T-helper 17 cell (primary cell): ENCODE data around the gene GGA2. TPM values are rescaled to one million over a fixed set of nuclear protein-coding genes. Genes with fewer than 3 reads are reported as not detected.
"Not testable (repeated sequence)": the region's sequence is repeated elsewhere in the genome, so short reads cannot be mapped to it uniquely, and the experiment has no call there.

Source experiments
- ATAC-seq: fragments of 150-1000 bp; cut with Tn5 transposase; 2 replicates; pipeline ENCODE4 v1.10.0; 2021; ENCODE audit warnings: mild to moderate bottlenecking, moderate library complexity
- DNase-seq, 3 donors: peaks; one replicate each; pipeline versions ENCODE4 v3.0.0 to v3.0.0-alpha.2; 2020 to 2021
- H3K9me3 ChIP-seq: one replicate; pipeline ENCODE4 v1.7.0; 2013; ENCODE audit warnings: low read length, mild to moderate bottlenecking; ENCODE audit not compliant: control insufficient read depth, poor library complexity, severe bottlenecking
- H3K27ac Mint-ChIP-seq: one replicate; pipeline ENCODE4 v1.8.0; 2022; ENCODE audit warnings: mild to moderate bottlenecking, moderate library complexity, mixed read lengths
- H3K27me3 Mint-ChIP-seq: one replicate; pipeline ENCODE4 v1.8.0; 2022; ENCODE audit warnings: mixed read lengths
- H3K36me3 Mint-ChIP-seq: one replicate; pipeline ENCODE4 v1.8.0; 2022; ENCODE audit warnings: low read depth, mixed read lengths
- H3K4me1 Mint-ChIP-seq: one replicate; pipeline ENCODE4 v1.8.0; 2022; ENCODE audit warnings: mild to moderate bottlenecking, mixed read lengths
- H3K4me3 Mint-ChIP-seq: one replicate; pipeline ENCODE4 v1.8.0; 2022; ENCODE audit warnings: mild to moderate bottlenecking, moderate library complexity, mixed read lengths
- total RNA-seq, 4 donors: library from RNA in 2 of 4; stranded (reverse) in 2 of 4; gene quantifications; one replicate each; pipeline ENCODE4 v1.2.3 and lab custom pipeline; 2022 to 2026

Gene GGA2
- total RNA-seq, 2 donors from 2014 or later, result 116 to 117 TPM

DNA sequence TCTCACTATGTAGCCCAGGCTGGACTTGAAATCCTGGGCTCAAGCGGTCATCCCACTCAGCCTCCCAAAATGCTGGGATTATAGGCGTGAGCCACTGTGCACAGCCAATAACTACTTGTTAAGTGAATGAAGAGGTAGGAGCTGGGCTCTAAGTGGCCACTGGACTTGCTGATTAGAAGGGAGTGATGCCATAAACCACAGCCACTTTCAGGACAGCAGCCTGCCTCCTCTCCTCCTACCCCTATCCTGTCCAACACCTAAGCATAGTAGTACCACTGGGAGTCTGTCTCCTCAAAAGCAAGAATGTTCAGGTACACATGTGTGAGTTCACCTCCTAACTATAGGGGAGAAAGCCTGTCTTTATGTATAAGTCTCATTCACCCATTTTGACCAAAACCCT is 45.1 kb downstream of the GGA2 start:
- Mint-ChIP-seq H3K36me3 (peaks cover 1% of the 10 kb centered on the region), H3K27ac (no peak overlapping the region), H3K27me3 (no peaks in the 10 kb centered on the region), H3K4me1 (no peaks in the 10 kb centered on the region), H3K4me3 (no peak overlapping the region)
- ATAC-seq (no peak), DNase-seq (no peak)
- H3K9me3 ChIP-seq, result no peaks in the 10 kb centered on the region

DNA sequence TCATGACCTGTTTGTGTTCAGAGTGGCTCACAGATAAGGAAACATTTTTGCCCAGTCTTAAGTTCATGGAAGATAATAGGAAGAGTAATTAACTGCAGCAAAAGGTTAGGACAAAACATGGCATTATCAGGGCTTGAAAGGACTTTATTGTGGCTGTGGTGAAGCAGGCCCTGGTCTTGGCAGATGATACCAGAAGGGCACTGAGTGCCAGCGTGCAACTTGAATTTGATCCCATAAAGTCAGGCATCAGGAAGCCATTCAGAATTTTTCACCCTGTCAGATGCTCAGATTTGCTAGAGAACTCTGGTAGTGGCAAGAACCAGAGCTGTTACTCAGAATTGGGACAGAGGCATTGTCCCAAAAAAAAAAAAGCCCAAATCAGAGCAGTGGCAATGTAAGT is 46.1 kb downstream of the GGA2 start:
- H3K27ac Mint-ChIP-seq, result peak overlapping the region; percentile 63

DNA sequence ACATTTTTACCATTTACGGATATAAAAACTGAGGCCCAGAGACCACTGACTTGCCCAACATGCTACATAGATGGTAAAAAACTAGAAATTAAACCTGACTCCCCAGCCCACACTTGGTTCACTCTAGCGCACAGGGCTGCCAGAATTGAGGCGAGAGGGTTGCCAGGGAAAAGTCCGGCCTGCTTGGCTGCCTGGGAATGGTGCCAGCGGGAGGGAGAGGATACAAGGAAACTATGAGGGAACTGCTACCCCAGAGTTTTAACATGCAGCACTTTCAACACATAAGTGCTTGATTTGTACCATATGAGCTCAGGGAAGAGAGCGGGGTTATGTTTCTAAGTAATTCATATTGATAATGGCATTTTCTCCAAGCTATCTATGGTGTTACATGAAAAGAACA is 47.3 kb downstream of the GGA2 start:
- not testable (repeated sequence) for H3K4me3 Mint-ChIP-seq, ATAC-seq, H3K36me3 Mint-ChIP-seq, DNase-seq, H3K27me3 Mint-ChIP-seq, H3K4me1 Mint-ChIP-seq, H3K9me3 ChIP-seq, H3K27ac Mint-ChIP-seq

More for the DNA sequence above, 46.1 kb downstream of the GGA2 start:
- Mint-ChIP-seq H3K36me3 (no peaks in the 10 kb centered on the region), H3K27me3 (no peaks in the 10 kb centered on the region), H3K4me3 (no peak overlapping the region), H3K4me1 (no peaks in the 10 kb centered on the region)
- no peaks in the 10 kb centered on the region for H3K9me3 ChIP-seq
- DNase-seq (no peak), ATAC-seq (no peak)

DNA sequence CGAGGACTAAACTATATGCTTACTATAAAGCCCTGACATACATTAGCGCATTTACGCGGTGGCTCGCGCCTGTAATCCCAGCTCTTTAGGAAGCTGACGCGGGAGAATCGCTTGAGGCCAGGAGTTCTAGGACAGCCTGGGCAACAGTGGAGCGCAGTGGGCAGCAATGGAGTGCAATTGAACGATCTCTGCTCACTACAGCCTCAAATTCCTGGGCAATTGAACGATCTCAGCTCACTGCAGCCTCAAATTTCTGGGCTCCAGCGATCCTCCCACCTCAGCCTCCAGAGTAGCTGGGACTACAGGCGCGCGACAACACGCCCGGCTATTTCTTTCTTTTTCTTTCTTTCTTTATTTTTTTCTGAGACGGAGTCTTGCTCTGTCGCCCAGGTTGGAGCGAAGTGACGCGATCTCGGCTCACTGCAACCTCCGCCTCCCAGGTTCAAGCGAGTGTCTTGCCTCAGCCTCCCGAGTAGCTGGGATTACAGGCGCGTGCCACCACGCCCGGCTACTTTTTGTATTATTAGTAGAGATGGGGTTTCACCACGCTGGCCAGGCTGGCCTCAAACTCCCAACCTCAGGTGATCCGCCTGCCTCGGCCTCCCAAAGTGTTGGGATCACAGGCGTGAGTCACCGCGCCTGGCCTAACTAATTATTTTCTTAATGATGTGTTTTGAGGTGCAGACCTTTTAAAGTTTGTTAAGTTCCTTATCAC is 56.8 kb downstream of the GGA2 start:
- Mint-ChIP-seq H3K4me1 (peaks cover 29% of the 10 kb centered on the region), H3K36me3 (peaks cover 4% of the 10 kb centered on the region), H3K27me3 (no peaks in the 10 kb centered on the region), H3K27ac (peak overlapping the region; percentile 95), H3K4me3 (peak overlapping the region; percentile 97)
- no peaks in the 10 kb centered on the region for H3K9me3 ChIP-seq
- ATAC-seq (no peak), DNase-seq (no peak)

DNA sequence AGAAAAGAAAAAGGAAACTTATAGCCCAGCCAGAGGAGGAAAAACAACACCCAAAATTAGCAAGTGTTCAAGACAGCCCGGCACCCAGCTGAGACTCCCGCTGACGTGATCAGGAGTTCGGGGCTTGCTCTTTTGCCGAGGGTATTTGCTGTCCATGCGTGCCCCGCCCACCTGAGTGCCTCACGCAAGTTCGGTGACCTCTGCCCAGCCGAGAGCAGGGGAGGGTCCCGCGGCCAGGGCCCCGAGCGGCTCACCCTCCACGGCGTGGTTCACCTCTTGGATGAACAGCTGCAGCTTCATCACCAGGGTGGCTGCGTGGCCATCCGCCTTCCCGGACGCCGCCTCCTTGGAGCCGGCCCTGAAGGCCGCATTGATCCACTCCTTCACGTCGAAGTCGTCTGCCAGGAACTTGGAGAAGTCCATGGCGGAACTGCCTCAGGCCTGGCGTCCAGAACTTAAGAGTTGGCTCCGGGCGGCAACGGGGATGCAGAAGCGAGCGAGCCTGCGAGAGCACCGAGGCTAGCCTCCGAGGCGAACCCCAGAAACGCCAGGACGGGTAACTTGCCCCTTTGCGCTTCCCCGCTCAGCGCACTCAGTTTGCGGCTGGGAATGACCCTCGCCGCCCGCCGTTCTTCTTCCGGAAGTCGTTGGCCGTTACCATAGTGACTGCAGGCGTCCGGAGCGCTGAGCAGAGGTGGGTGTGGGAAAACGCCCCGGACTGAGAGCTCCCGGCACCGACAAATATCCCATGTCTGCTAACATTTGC is 57.5 kb downstream of the GGA2 start, which contains the start of gene COG7:
TSS of gene COG7 (minus strand) at position 618 of the 766 bp plus-strand sequence. CDS start at position 423, 195 bp downstream.
- Mint-ChIP-seq H3K27ac (peak within 1 kb of the TSS; percentile 95), H3K27me3 (no peaks in the 10 kb centered on the region), H3K4me1 (peaks cover 33% of the 10 kb centered on the region), H3K36me3 (peaks cover 4% of the 10 kb centered on the region), H3K4me3 (peak within 1 kb of the TSS; percentile 97)
- H3K9me3 ChIP-seq, result no peaks in the 10 kb centered on the region
- ATAC-seq (peak; percentile 92), DNase-seq (peak; percentile 64 to 75 (median 68))

DNA sequence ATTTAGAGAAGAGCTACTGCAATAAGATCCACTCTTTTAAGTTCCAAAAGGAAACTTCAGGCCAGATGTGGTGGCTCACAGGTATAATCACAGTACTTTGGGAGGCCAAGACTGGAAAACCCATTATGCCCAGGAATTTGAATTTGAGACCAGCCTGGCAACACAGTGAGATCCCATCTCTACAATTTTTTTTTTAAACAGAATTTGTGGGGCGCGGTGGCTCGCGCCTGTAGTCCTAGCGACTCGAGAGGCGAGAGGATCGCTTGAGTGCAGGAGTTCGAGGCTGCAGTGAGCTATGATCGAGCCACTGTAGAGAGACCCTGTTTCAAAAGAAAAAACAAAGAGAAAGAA is 58.1 kb downstream of the GGA2 start:
- Mint-ChIP-seq H3K27me3 (no peaks in the 10 kb centered on the region), H3K4me1 (peaks cover 33% of the 10 kb centered on the region), H3K4me3 (peak overlapping the region; percentile 97), H3K36me3 (peaks cover 4% of the 10 kb centered on the region), H3K27ac (peak overlapping the region; percentile 95)
- ATAC-seq (no peak), DNase-seq (no peak)
- no peaks in the 10 kb centered on the region for H3K9me3 ChIP-seq

DNA sequence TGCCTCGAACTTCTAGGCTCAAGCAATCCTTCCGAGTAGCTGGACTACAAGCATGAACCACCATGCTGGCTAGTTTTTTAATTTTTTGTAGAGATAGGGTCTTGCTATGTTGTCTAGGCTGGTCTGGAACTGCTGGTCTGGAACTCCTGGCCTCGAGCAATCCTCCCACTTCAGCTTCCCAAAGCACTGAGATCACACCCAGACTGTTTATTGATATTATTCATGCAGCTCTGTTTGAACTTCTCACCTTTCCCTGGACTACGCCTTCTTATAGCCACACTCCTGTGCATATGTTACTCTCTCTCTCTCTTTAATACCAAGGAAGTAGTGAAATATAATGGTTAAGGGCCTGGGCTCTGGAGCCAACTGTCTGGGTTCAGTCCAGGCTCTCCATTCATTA is 61.9 kb downstream of the GGA2 start:
- Mint-ChIP-seq H3K4me3 (no peak overlapping the region), H3K4me1 (peaks cover 38% of the 10 kb centered on the region), H3K27ac (peak overlapping the region; percentile 76), H3K36me3 (peaks cover 4% of the 10 kb centered on the region), H3K27me3 (no peaks in the 10 kb centered on the region)
- ATAC-seq (no peak), DNase-seq (no peak)
- no peaks in the 10 kb centered on the region for H3K9me3 ChIP-seq

DNA sequence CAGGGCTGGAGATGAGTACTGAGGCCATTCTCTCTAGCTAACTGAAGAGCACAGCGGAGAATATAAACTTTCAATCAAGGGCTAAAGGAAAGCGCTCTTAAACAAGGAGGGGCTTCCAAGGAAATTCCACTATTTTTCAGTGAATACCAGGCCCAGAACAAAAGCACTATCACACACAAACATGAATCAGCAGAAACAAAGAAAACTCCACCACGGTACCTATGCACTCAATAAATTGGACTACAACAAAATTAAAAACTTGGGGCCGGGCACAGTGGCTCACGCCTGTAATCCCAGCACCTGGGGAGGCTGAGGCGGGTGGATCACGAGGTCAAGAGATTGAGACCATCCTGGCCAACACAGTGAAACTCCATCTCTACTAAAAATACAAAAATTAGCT is 72.8 kb downstream of the GGA2 start:
- not testable (repeated sequence) for H3K9me3 ChIP-seq, H3K36me3 Mint-ChIP-seq, DNase-seq, H3K4me1 Mint-ChIP-seq, H3K27me3 Mint-ChIP-seq, ATAC-seq, H3K4me3 Mint-ChIP-seq
- H3K27ac Mint-ChIP-seq, result peak overlapping the region; percentile 21

DNA sequence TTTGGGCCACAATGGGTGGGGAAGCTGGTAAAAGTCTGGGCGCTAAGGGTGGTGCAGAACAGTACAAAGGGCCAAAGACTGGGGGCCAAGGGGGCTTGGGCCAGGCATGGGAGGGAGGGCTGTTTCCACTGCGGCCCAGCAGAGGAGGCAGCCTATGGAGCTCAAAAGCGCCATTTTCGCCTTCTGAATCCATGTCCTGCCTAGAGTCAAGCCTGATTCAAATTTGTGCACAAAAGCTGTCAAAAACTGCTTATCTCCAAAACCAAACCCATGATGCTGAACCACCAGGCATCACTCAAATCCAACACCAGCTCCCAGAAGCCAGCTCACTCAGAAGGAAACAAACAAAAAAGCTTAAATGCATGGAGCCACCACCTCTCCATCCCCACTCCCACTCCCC is 73.3 kb downstream of the GGA2 start:
- ATAC-seq, result no peak
- Mint-ChIP-seq H3K36me3 (peaks cover 8% of the 10 kb centered on the region), H3K27ac (peak overlapping the region; percentile 21), H3K27me3 (no peaks in the 10 kb centered on the region), H3K4me1 (peaks cover 5% of the 10 kb centered on the region), H3K4me3 (no peak overlapping the region)
- H3K9me3 ChIP-seq, result no peaks in the 10 kb centered on the region
- DNase-seq, result no peak

DNA sequence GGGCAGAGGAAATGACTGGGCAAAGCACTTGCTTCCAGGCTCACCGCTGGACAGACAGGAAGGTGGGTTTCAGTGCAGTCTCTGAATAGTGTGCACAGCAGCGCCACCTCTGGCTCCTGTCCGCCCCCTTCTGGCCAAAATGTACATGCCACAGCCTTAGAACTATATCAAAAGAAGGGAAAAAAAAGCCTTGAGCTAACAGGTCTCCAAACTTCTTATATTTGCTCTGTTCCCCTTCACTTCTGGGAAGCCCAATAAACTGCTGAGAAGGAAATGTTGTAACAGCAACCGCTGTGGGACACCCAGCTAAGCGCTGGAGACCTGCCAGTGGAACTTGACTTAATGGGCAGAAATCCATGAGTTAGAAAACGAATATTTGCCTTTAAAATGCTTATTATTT is 74.8 kb downstream of the GGA2 start:
- Mint-ChIP-seq H3K4me1 (peaks cover 5% of the 10 kb centered on the region), H3K36me3 (peaks cover 3% of the 10 kb centered on the region), H3K27me3 (no peaks in the 10 kb centered on the region), H3K27ac (no peak overlapping the region), H3K4me3 (no peak overlapping the region)
- H3K9me3 ChIP-seq, result no peaks in the 10 kb centered on the region
- ATAC-seq, result peak; percentile 92
- peak; percentile 41 to 53 (median 43) for DNase-seq

DNA sequence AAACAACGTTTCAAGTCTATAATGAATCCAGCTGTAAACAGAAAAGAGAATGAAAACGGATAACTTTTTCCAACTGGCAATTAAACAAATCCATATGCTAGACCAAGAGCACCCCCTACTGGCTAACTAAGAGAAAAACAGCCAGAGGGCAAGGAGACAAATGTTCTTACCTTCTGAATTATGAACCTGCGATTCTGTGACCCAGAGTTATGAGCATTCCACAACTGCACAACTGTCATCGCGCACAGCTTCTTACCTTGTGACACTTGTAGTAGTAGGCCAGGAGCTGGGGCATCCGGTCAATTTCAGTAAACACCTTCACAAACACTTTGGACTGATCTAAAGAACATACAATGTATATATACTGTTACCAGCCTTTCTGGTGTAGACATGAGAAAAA is 75.9 kb downstream of the GGA2 start:
- Mint-ChIP-seq H3K27me3 (no peaks in the 10 kb centered on the region), H3K4me3 (no peak overlapping the region), H3K27ac (no peak overlapping the region), H3K4me1 (peaks cover 5% of the 10 kb centered on the region), H3K36me3 (peaks cover under 1% of the 10 kb centered on the region)
- H3K9me3 ChIP-seq, result no peaks in the 10 kb centered on the region
- ATAC-seq (peak; percentile 52), DNase-seq (no peak)

DNA sequence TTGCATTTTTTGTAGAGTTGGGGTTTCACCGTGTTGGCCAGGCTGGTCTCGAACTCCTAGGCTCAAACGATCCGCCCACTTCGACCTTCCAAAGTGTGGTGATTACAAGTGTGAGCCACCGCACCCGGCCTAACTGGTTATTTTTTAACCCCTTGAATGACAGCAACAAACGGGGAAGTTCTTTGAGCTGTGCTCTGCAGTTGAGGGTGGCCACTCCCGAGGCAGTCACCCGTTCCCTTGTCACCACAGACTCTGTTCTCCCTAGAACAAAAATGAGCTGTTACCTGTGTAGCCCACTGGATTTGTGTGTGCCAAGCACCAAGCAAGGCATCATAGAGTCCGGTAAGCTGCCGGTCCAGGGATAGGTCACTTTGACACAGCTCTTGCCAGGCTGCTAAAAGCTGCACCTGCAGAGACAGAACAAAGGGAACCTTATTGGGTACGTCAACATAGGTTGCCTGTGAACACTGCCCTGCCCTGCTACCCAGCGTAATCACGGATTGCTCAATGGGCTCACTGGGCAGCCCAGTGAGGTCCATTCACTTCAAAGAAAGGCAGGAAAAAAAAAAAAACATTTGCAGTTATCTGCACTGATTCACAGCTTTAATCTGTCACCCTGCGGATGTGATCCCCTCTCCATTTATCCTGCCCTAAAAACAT is 76.9 kb downstream of the GGA2 start:
- H3K9me3 ChIP-seq, result no peaks in the 10 kb centered on the region
- no peak for ATAC-seq
- Mint-ChIP-seq H3K4me3 (peak overlapping the region; percentile 52), H3K27me3 (no peaks in the 10 kb centered on the region), H3K27ac (no peak overlapping the region), H3K4me1 (peaks cover 5% of the 10 kb centered on the region), H3K36me3 (no peaks in the 10 kb centered on the region)
- no peak for DNase-seq
